Esophagus muscularis mucosa (tissue), 4 donors: Measurements from ENCODE around the gene IGSF8.

Source experiments
- CTCF ChIP-seq, 3 experiments: fragments of 200-600 bp in 2 of 3; fragments of 450-650 bp in 1 of 3; sonication (generic) in 2 of 3; IDR thresholded peaks; one replicate each; pipeline ENCODE4 v1.5.1; 2017 to 2019; ENCODE audit warnings: antibody characterized with exemption in 3 of 3, mild to moderate bottlenecking in 2 of 3, moderate library complexity in 1 of 3
- EP300 ChIP-seq: sonication (generic); formaldehyde crosslinking; IDR thresholded peaks from one replicate; pipeline ENCODE4 v1.6.1; 2017; ENCODE audit warnings: antibody characterized with exemption
- POLR2A ChIP-seq: fragments of 450-650 bp; IDR thresholded peaks from one replicate; pipeline ENCODE4 v1.6.1; 2017; ENCODE audit warnings: antibody characterized with exemption, moderate library complexity, mild to moderate bottlenecking, low read depth
- POLR2AphosphoS5 ChIP-seq, 2 donors: sonication (generic); formaldehyde crosslinking; IDR thresholded peaks; one replicate each; pipeline ENCODE4 v1.6.1; 2017; ENCODE audit warnings: antibody characterized with exemption in 2 of 2

GRCh38 chr1:160078512-160079195 is 19.8 kb downstream of the IGSF8 start:
- TF ChIP-seq CTCF (IDR thresholded peaks at IDR 0.05), result peak; percentile 40 to 55 (median 46)
- TF ChIP-seq POLR2A, result no peak
- TF ChIP-seq POLR2AphosphoS5 (IDR thresholded peaks at IDR 0.05), result no peak
- no peak for TF ChIP-seq EP300
